H1 (cell line): ENCODE measurements around the gene WDR38. TPM values are rescaled to one million over a fixed set of nuclear protein-coding genes. Genes with fewer than 3 reads are reported as not detected.

Source experiments
- CTCF ChIA-PET: fragments of 300-600 bp; sonication (Branson Sonifier 250); formaldehyde crosslinking; loops from one replicate; lab custom pipeline; 2021; ENCODE audit not compliant: partially characterized antibody; lab: Charles Lee
- POLR2A ChIA-PET: fragments of 300-600 bp; sonication (Branson Sonifier 250); formaldehyde crosslinking; loops from one replicate; lab custom pipeline; 2021; ENCODE audit warnings: inconsistent platforms; ENCODE audit not compliant: partially characterized antibody; lab: Charles Lee
- DNase-seq, 2 experiments: peaks; one replicate each; pipeline versions ENCODE4 v3.0.0 to v3.0.0-alpha.2; 2010 to 2022; ENCODE audit warnings: low spot score in 2 of 2, low read depth in 1 of 2, mixed read lengths in 1 of 2
- FAIRE-seq: peaks from 2 replicates; lab custom pipeline; 2011; peaks lifted over from hg19 to GRCh38; lab: Jason Lieb, UNC
- H2AFZ ChIP-seq: 2 replicates; pipeline ENCODE4 v1.8.1; 2012; ENCODE audit warnings: low read length, inconsistent platforms
- H2AK5ac ChIP-seq: 2 replicates; pipeline ENCODE4 v1.6.1; 2013; ENCODE audit warnings: low read depth, low read length
- H2BK120ac ChIP-seq: replicated peaks from 2 replicates; pipeline ENCODE3; 2013; ENCODE audit warnings: low read depth, low read length, inconsistent platforms
- H2BK12ac ChIP-seq: 2 replicates; pipeline ENCODE4 v1.6.1; 2013; ENCODE audit warnings: low read depth, low read length
- H2BK15ac ChIP-seq: 2 replicates; pipeline ENCODE4 v1.6.1; 2013; ENCODE audit warnings: low read length
- H2BK20ac ChIP-seq: 2 replicates; pipeline ENCODE4 v1.6.1; 2013; ENCODE audit warnings: low read length
- H2BK5ac ChIP-seq: 2 replicates; pipeline ENCODE4 v1.6.1; 2013; ENCODE audit warnings: low read depth, low read length
- H3K14ac ChIP-seq: 2 replicates; pipeline ENCODE4 v1.6.1; 2013; ENCODE audit warnings: inconsistent platforms; ENCODE audit not compliant: insufficient read length
- H3K18ac ChIP-seq: 2 replicates; pipeline ENCODE4 v1.6.1; 2013; ENCODE audit warnings: low read length; ENCODE audit errors: extremely low read depth
- H3K23ac ChIP-seq: 2 replicates; pipeline ENCODE4 v1.6.1; 2013; ENCODE audit warnings: inconsistent platforms; ENCODE audit not compliant: insufficient read length
- H3K23me2 ChIP-seq: 2 replicates; pipeline ENCODE4 v1.6.1; 2013; ENCODE audit warnings: low read depth, low read length
- H3K27ac ChIP-seq: 2 replicates; pipeline ENCODE4 v1.6.1; 2011; ENCODE audit warnings: low read depth, low read length, inconsistent platforms
- H3K27me3 ChIP-seq, 4 experiments: replicated peaks in 1 of 4; 1 replicate in 1 of 4; 2 replicates in 3 of 4; pipeline versions ENCODE4 v1.6.1 to v1.8.1; 2011 to 2013; ENCODE audit warnings: low read length in 3 of 4, mild to moderate bottlenecking in 3 of 4, inconsistent platforms in 2 of 4, mixed read lengths in 2 of 4, moderate library complexity in 1 of 4; ENCODE audit not compliant: control insufficient read depth in 3 of 4, insufficient read depth in 3 of 4; ENCODE audit errors: extremely low read depth in 1 of 4
- H3K36me3 ChIP-seq, 4 experiments: 2 replicates each; pipeline versions ENCODE4 v1.6.1 to v1.8.1; 2011 to 2013; ENCODE audit warnings: mild to moderate bottlenecking in 4 of 4, low read length in 3 of 4, moderate library complexity in 2 of 4, control low read depth in 1 of 4, inconsistent platforms in 1 of 4; ENCODE audit not compliant: insufficient read depth in 4 of 4, control insufficient read depth in 2 of 4
- H3K4ac ChIP-seq: replicated peaks from 2 replicates; pipeline ENCODE3; 2013; ENCODE audit warnings: low read length, low read depth, mixed read lengths, inconsistent platforms; ENCODE audit not compliant: insufficient read length
- H3K4me1 ChIP-seq, 4 experiments: replicated peaks in 1 of 4; 1 replicate in 1 of 4; 2 replicates in 3 of 4; pipeline versions ENCODE4 v1.6.1 to v1.8.1; 2011 to 2013; ENCODE audit warnings: low read length in 3 of 4, inconsistent platforms in 2 of 4, mixed read lengths in 1 of 4; ENCODE audit not compliant: insufficient read depth in 4 of 4, control insufficient read depth in 3 of 4
- H3K4me2 ChIP-seq, 2 experiments: 2 replicates each; pipeline versions ENCODE4 v1.6.1 to v1.8.1; 2011 to 2013; ENCODE audit warnings: low read depth in 2 of 2, low read length in 2 of 2, control low read depth in 1 of 2, inconsistent platforms in 1 of 2, mild to moderate bottlenecking in 1 of 2; ENCODE audit not compliant: insufficient read depth in 1 of 2
- H3K4me3 ChIP-seq, 4 experiments: fragments of 200-600, 300-600 bp in 1 of 4; sonication (generic), shearing (Covaris generic), sonication (Bioruptor Twin) in 1 of 4; 2 replicates each; pipeline versions ENCODE4 v1.5.1 to v1.8.1; 2011 to 2016; ENCODE audit warnings: low read length in 4 of 4, low read depth in 3 of 4, control low read depth in 2 of 4, inconsistent platforms in 2 of 4, mild to moderate bottlenecking in 2 of 4, mixed read lengths in 1 of 4, moderate library complexity in 1 of 4; ENCODE audit not compliant: insufficient read depth in 2 of 4; ENCODE audit errors: extremely low read depth in 1 of 4
- H3K56ac ChIP-seq: replicated peaks from 2 replicates; pipeline ENCODE3; 2013; ENCODE audit warnings: low read depth, mild to moderate bottlenecking, mixed read lengths, low read length, inconsistent platforms; ENCODE audit not compliant: insufficient read length
- H3K79me1 ChIP-seq: 2 replicates; pipeline ENCODE4 v1.6.1; 2013; ENCODE audit warnings: low read depth, low read length, control low read depth
- H3K79me2 ChIP-seq, 2 experiments: 2 replicates each; pipeline versions ENCODE4 v1.6.1 to v1.8.1; 2012 to 2013; ENCODE audit warnings: low read length in 2 of 2, mild to moderate bottlenecking in 2 of 2, inconsistent platforms in 1 of 2; ENCODE audit not compliant: insufficient read depth in 2 of 2, control insufficient read depth in 1 of 2
- H3K9ac ChIP-seq, 4 experiments: replicated peaks in 1 of 4; 1 replicate in 1 of 4; 2 replicates in 3 of 4; pipeline versions ENCODE4 v1.6.1 to v1.8.1; 2011 to 2013; ENCODE audit warnings: low read depth in 3 of 4, low read length in 3 of 4, control low read depth in 2 of 4, mild to moderate bottlenecking in 2 of 4, moderate library complexity in 2 of 4, inconsistent platforms in 1 of 4; ENCODE audit errors: extremely low read depth in 1 of 4
- H3K9me3 ChIP-seq, 2 experiments: 2 replicates each; pipeline versions ENCODE4 v1.6.1 to v1.8.1; 2012 to 2013; ENCODE audit warnings: mild to moderate bottlenecking in 2 of 2, moderate library complexity in 2 of 2, control low read depth in 1 of 2, inconsistent platforms in 1 of 2, low read depth in 1 of 2, low read length in 1 of 2, mixed read lengths in 1 of 2; ENCODE audit not compliant: insufficient read depth in 2 of 2
- H4K20me1 ChIP-seq, 2 experiments: replicated peaks in 1 of 2; 2 replicates each; pipeline versions ENCODE3 to v1.8.1; 2011 to 2013; ENCODE audit warnings: inconsistent platforms in 2 of 2, low read length in 2 of 2, mild to moderate bottlenecking in 1 of 2; ENCODE audit not compliant: insufficient read depth in 2 of 2, control insufficient read depth in 1 of 2
- H4K5ac ChIP-seq: 2 replicates; pipeline ENCODE4 v1.6.1; 2013; ENCODE audit warnings: low read length, low read depth, mixed read lengths, inconsistent platforms; ENCODE audit not compliant: insufficient read length
- H4K8ac ChIP-seq: 2 replicates; pipeline ENCODE4 v1.8.0; 2013; ENCODE audit warnings: mild to moderate bottlenecking, moderate library complexity, low read length, inconsistent platforms; ENCODE audit not compliant: insufficient read depth; ENCODE audit errors: extremely low read depth
- H4K91ac ChIP-seq: replicated peaks from 2 replicates; pipeline ENCODE3; 2013; ENCODE audit warnings: low read length, mixed read lengths, inconsistent platforms; ENCODE audit not compliant: insufficient read length
- KDM4A ChIP-seq: IDR thresholded peaks from one replicate; pipeline ENCODE4 v1.7.1; 2012; ENCODE audit warnings: low read depth, mild to moderate bottlenecking, moderate library complexity, low read length, inconsistent platforms; ENCODE audit not compliant: severe bottlenecking
- SIN3A ChIP-seq, 2 experiments: IDR thresholded peaks in 1 of 2; conservative IDR thresholded peaks in 1 of 2; 2 replicates each; pipeline ENCODE4 v1.6.1; 2011 to 2012; ENCODE audit warnings: low read length in 2 of 2, improper control_type of control experiment in 1 of 2, low read depth in 1 of 2, mild to moderate bottlenecking in 1 of 2
- WGBS, 2 experiments: shearing (Covaris generic) in 1 of 2; methylation state at CpG; one replicate each; pipeline versions ENCODE4 v1.1.6 to v1.1.7; 2013 to 2015; ENCODE audit warnings: low lambda C conversion rate in 2 of 2, mixed read lengths in 2 of 2, inconsistent platforms in 1 of 2, low coverage in 1 of 2, missing lambda C conversion rate in 1 of 2; ENCODE audit not compliant: insufficient replicate concordance in 2 of 2, insufficient coverage in 1 of 2, insufficient read length in 1 of 2; ENCODE audit errors: extremely low coverage in 1 of 2, missing lambda C conversion rate in 1 of 2; 5-methylcytosine and 5-hydroxymethylcytosine counted together
- polyA plus RNA-seq, 7 experiments: library from polyadenylated mRNA; depleted of rRNA in 3 of 7; stranded (reverse) in 5 of 7; unstranded in 2 of 7; fragments of >200 nt in 5 of 7; fragments of 200-250 nt in 2 of 7; gene quantifications; 1 replicate in 5 of 7; 2 replicates in 1 of 7; 4 replicates in 1 of 7; pipeline versions ENCODE4 v1.2.1 to v1.2.3, GENCODE V29; 2011 to 2013; ENCODE audit warnings: missing spikeins in 2 of 7, mixed read lengths in 2 of 7
- total RNA-seq: library from RNA; stranded (reverse); fragmentation: NEBNext Ultra II Directional; extraction: Animal tissue kit (Norgen Biotek cat#: 25700); gene quantifications from 2 replicates; pipeline ENCODE4 v1.2.1, GENCODE V29; 2021
- TF ChIP-seq, protein P1 (sequence below): IDR thresholded peaks from 2 replicates; pipeline ENCODE4 v1.6.1; 2011; ENCODE audit warnings: low read depth, mild to moderate bottlenecking, low read length; ENCODE audit not compliant: insufficient read depth

WDR38 gene
- total and polyA plus RNA-seq, 2 of the 8 experiments (the other 6 are each of a cell fraction or from before 2014, with no cell fraction given) = not detected

DNA sequence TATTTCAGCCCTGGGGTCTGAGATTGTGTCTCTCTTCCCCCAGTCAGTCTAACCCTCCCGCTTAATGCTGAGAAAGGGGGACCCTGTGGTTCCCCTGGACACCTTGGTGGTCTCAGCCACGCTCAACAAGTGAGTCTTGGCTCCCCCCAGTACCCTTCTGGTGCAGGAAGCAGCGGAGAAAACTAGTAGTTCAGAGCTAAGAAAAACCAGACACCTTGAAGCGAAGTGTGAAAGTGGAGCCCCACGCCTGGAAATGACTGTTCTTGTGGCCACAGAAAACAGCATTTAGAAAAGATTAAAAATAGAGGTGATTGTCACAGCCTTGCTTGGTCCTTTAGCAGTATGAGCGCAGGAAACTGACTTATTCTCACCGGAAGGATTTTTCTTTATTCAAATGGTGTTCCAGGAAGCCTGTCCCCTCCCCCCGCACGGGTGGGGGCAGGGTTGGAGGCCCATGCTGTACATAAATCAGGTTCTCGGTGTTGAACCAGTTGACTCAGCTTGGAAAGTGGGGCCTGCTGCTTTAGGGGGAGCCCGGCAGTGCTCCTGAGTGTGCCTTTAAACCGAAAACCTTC lies 16.8 kb downstream of the WDR38 start:
- no peak overlapping the region for H3K18ac ChIP-seq
- H3K4ac ChIP-seq = no peak overlapping the region
- no peak for DNase-seq
- H3K4me2 ChIP-seq = peak overlapping the region; percentile 91 to 92
- peaks cover 8% of the 10 kb centered on the region for H3K23me2 ChIP-seq
- H2AK5ac ChIP-seq = peak overlapping the region; percentile 55; the same call in 1 of the 2 replicates
- H2BK12ac ChIP-seq = 0 out of 2 replicates have a peak overlapping the region, but pooled peaks have one; percentile 1
- peaks cover 4 to 24% (median 13%) of the 10 kb centered on the region in 4 experiments; a peak in 6 of 8 replicates for H3K36me3 ChIP-seq
- peak overlapping the region; percentile 80 to 90 (median 84) for H3K9ac ChIP-seq
- H3K79me2 ChIP-seq = peaks cover 20 to 62% of the 10 kb centered on the region in 2 experiments
- peak overlapping the region; percentile 82; the same call in 1 of the 2 replicates for H3K27ac ChIP-seq
- H3K79me1 ChIP-seq = peaks cover 11% of the 10 kb centered on the region
- CTCF ChIA-PET = interaction anchor here (0.7 to 5.1 kb wide), 5 partner anchors 9 to 274 kb away, joined by 3 to 18 read pairs (median 6); partner anchors contain the start of gene WDR38
- TF ChIP-seq KDM4A (no peak), SIN3A (conservative IDR thresholded peaks at IDR 0.05 in 1 of 2, IDR thresholded peaks at IDR 0.05 in 1 of 2; ENCODE audit: low read depth in 1 of 2, low read length in 2 of 2) (peak in 1 of 2 experiments; percentile 13; a peak in 1 of 4 replicates)
- TF ChIP-seq, protein P1, sequence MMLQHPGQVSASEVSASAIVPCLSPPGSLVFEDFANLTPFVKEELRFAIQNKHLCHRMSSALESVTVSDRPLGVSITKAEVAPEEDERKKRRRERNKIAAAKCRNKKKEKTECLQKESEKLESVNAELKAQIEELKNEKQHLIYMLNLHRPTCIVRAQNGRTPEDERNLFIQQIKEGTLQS = no peak
- TF ChIP-seq, all 59 proteins: peak for 1
- H3K27me3 ChIP-seq = no peaks in the 10 kb centered on the region
- H2BK20ac ChIP-seq = no peak overlapping the region
- 0 out of 2 replicates have a peak overlapping the region, but pooled peaks have one; percentile 60 for H2BK5ac ChIP-seq
- no peak overlapping the region for H3K56ac ChIP-seq
- no peak overlapping the region for H2BK120ac ChIP-seq
- no peak for FAIRE-seq
- no peak overlapping the region for H3K23ac ChIP-seq
- no peak overlapping the region for H2BK15ac ChIP-seq
- POLR2A ChIA-PET = interaction anchor here (0.7 to 31.1 kb wide), 5 partner anchors 7 to 303 kb away, joined by 3 to 573 read pairs (median 4); partner anchors contain the start of genes ARPC5L, RPL35 and WDR38
- peak overlapping the region; percentile 86 to 95 (median 95) for H3K4me3 ChIP-seq
- 37% methylated on average over 12 of the region's 12 CpGs; no CpG with 5 or more reads in 1 of the 2 experiments for WGBS, 2 experiments
- H3K4me1 ChIP-seq = peaks cover 4 to 20% (median 13%) of the 10 kb centered on the region in 4 experiments
- no peak overlapping the region for H4K8ac ChIP-seq
- H2AFZ ChIP-seq = no peak overlapping the region
- no peak overlapping the region for H4K5ac ChIP-seq
- H4K91ac ChIP-seq = no peak overlapping the region
- no peak overlapping the region for H3K14ac ChIP-seq
- peaks cover 23 to 29% of the 10 kb centered on the region in 2 experiments for H4K20me1 ChIP-seq
- peaks cover 0 to 3% of the 10 kb centered on the region in 2 experiments; a peak in 1 of 4 replicates for H3K9me3 ChIP-seq
